GM18498 (cell line): ENCODE data around the gene WIPF1.
A peak's percentile ranks its signal among the peaks of the same experiment; 100 is the strongest.

Experiments
- ATAC-seq: cut with Tn5 transposase; IDR thresholded peaks from one replicate; pipeline ENCODE4 v1.9.1; 2021; ENCODE audit warnings: mild to moderate bottlenecking, moderate library complexity; ENCODE audit not compliant: unreplicated experiment

The WIPF1 gene

GRCh38 chr2:174546519-174547506, 50.8 kb downstream of the WIPF1 start:
- ATAC-seq: no peak

- ATAC-seq: no peak
Measured at GRCh38 chr2:174545240-174545639, 52.4 kb downstream of the WIPF1 start.

- no peak for ATAC-seq
Measured at GRCh38 chr2:174544802-174545201, 52.8 kb downstream of the WIPF1 start.

- no peak for ATAC-seq
Measured at GRCh38 chr2:174544156-174544555, 53.4 kb downstream of the WIPF1 start.

GRCh38 chr2:174540893-174541292, 56.7 kb downstream of the WIPF1 start:
- no peak for ATAC-seq

GRCh38 chr2:174535757-174536703, 61.6 kb downstream of the WIPF1 start:
- ATAC-seq: no peak

GRCh38 chr2:174535083-174535482, 62.5 kb downstream of the WIPF1 start:
- ATAC-seq: no peak

GRCh38 chr2:174529916-174530315, 67.7 kb downstream of the WIPF1 start:
- ATAC-seq: no peak

GRCh38 chr2:174527959-174528358, 69.6 kb downstream of the WIPF1 start:
- ATAC-seq: no peak

- ATAC-seq: no peak
Measured at GRCh38 chr2:174527101-174527721, 70.4 kb downstream of the WIPF1 start.

GRCh38 chr2:174524527-174524926, 73.1 kb downstream of the WIPF1 start:
- no peak for ATAC-seq

GRCh38 chr2:174522553-174522952, 75.1 kb downstream of the WIPF1 start:
- no peak for ATAC-seq

GRCh38 chr2:174518395-174518794, 79.2 kb downstream of the WIPF1 start:
- no peak for ATAC-seq

- ATAC-seq: peak; percentile 66
Measured at GRCh38 chr2:174516501-174517378, 80.9 kb downstream of the WIPF1 start.

- no peak for ATAC-seq
Measured at GRCh38 chr2:174512345-174512744, 85.3 kb downstream of the WIPF1 start.

- no peak for ATAC-seq
Measured at GRCh38 chr2:174511580-174512260, 85.9 kb downstream of the WIPF1 start.

- ATAC-seq: no peak
Measured at GRCh38 chr2:174510583-174511189, 86.9 kb downstream of the WIPF1 start.
